Gastroesophageal sphincter (tissue), 4 donors: ENCODE data around the gene FZR1. TPM values are rescaled to one million over a fixed set of nuclear protein-coding genes. Genes with fewer than 3 reads are reported as not detected.
"Not testable (repeated sequence)": the region's sequence is repeated elsewhere in the genome, so short reads cannot be mapped to it uniquely, and the experiment has no call there.

Source experiments
- ATAC-seq: fragments of 150-250 bp; one replicate; pipeline ENCODE4 v1.9.1; 2016; ENCODE audit warnings: mild to moderate bottlenecking, moderate library complexity
- H3K27ac ChIP-seq, 4 donors: fragments of 200-600 bp; sonication (generic) in 3 of 4; 1 replicate in 3 of 4; 2 replicates in 1 of 4; pipeline ENCODE4 v1.5.1; 2016 to 2019
- H3K27me3 ChIP-seq: fragments of 200-600 bp; sonication (generic); one replicate; pipeline ENCODE4 v1.5.1; 2019
- H3K36me3 ChIP-seq, 2 donors: fragments of 200-600 bp; sonication (generic); one replicate each; pipeline ENCODE4 v1.5.1; 2019; ENCODE audit warnings: control low read depth in 1 of 2
- H3K4me1 ChIP-seq, 3 donors: fragments of 200-600 bp; sonication (generic); 1 replicate in 2 of 3; 2 replicates in 1 of 3; pipeline ENCODE4 v1.5.1; 2016 to 2019; ENCODE audit warnings: control low read depth in 2 of 3
- H3K4me3 ChIP-seq, 2 donors: fragments of 200-600 bp; sonication (generic); one replicate each; pipeline ENCODE4 v1.5.1; 2019; ENCODE audit warnings: mild to moderate bottlenecking in 1 of 2, moderate library complexity in 1 of 2
- H3K9me3 ChIP-seq, 3 donors: fragments of 200-600 bp; sonication (generic); one replicate each; pipeline ENCODE4 v1.5.1; 2017 to 2019; ENCODE audit warnings: control low read depth in 2 of 3
- CTCF ChIP-seq, 4 experiments: fragments of 200-600 bp in 2 of 4; fragments of 450-650 bp in 2 of 4; sonication (generic) in 1 of 4; IDR thresholded peaks; one replicate each; pipeline ENCODE4 v1.5.1; 2017 to 2019; ENCODE audit warnings: antibody characterized with exemption in 4 of 4, mild to moderate bottlenecking in 2 of 4, moderate library complexity in 2 of 4
- EP300 ChIP-seq: sonication (generic); formaldehyde crosslinking; IDR thresholded peaks from one replicate; pipeline ENCODE4 v1.6.1; 2017; ENCODE audit warnings: antibody characterized with exemption, mild to moderate bottlenecking
- POLR2A ChIP-seq, 2 donors: fragments of 450-650 bp; IDR thresholded peaks; one replicate each; pipeline ENCODE4 v1.6.1; 2017; ENCODE audit warnings: antibody characterized with exemption in 2 of 2, mild to moderate bottlenecking in 2 of 2, moderate library complexity in 1 of 2
- POLR2AphosphoS5 ChIP-seq: sonication (generic); formaldehyde crosslinking; IDR thresholded peaks from one replicate; pipeline ENCODE4 v1.6.1; 2017; ENCODE audit warnings: antibody characterized with exemption
- WGBS, 2 donors: methylation state at CpG; one replicate each; pipeline ENCODE4 v1.1.5; 2018; ENCODE audit warnings: low coverage in 1 of 2; 5-methylcytosine and 5-hydroxymethylcytosine counted together
- total RNA-seq, 4 donors: library from RNA; depleted of rRNA; stranded (reverse); fragments of >200 nt; gene quantifications; one replicate each; pipeline ENCODE4 v1.1.0, GENCODE V29; 2016

FZR1 gene
- total RNA-seq, 4 donors from 2014 or later, result 17.6 to 32.9 (median 23.0) TPM

DNA sequence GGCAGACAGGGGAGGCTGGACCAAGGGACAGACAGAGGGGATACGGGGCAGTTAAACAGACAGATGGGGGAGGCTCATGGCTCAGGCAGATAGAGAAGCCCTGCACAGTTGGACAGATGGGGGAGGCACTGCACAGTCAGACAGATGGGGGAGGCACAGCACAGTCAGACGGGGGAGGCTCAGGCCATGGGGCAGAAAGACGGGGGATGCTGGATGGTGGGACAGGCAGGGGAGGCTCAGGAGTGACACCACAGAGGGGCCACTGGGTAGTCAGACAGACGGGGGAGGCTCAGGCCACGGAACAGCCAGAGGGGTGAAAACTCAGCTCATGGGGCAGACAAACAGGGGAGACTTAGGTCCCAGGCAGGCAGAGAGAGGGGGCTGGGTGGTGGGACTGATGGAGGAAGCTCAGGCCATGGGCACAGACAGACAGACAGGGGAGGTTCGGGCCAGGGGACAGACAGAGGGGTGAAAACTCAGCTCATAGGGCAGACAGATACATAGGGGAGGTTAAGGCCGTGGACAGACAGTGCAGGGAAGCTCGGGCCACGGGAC, 50.4 kb downstream of the FZR1 start:
- Histone ChIP-seq H3K27me3 (no peaks in the 10 kb centered on the region), H3K27ac (peak overlapping the region in 2 of 4 donors; percentile 85 to 88), H3K4me3 (peak overlapping the region; percentile 89 to 97), H3K9me3 (no peaks in the 10 kb centered on the region), H3K4me1 (peaks cover 0 to 52% (median 13%) of the 10 kb centered on the region in 3 donors), H3K36me3 (no peaks in the 10 kb centered on the region)
- WGBS, 2 donors, result 5 to 10% methylated on average over 4 to 9 of the region's 9 CpGs
- no peak for ATAC-seq
- no peak for TF ChIP-seq POLR2AphosphoS5

- Histone ChIP-seq H3K27me3 (no peaks in the 10 kb centered on the region), H3K4me1 (peaks cover 0 to 52% (median 13%) of the 10 kb centered on the region in 3 donors), H3K4me3 (peak overlapping the region; percentile 89 to 97), H3K36me3 (no peaks in the 10 kb centered on the region), H3K27ac (peak overlapping the region in 3 of 4 donors; percentile 85 to 88 (median 87)), H3K9me3 (no peaks in the 10 kb centered on the region)
- peak; percentile 8 for ATAC-seq
- TF ChIP-seq POLR2A (IDR thresholded peaks at IDR 0.05), result no peak
- TF ChIP-seq CTCF (IDR thresholded peaks at IDR 0.05), result peak in 3 of 4 experiments; percentile 14 to 37 (median 25)
- WGBS, 2 donors, result 0% methylated on average over 4 to 5 of the region's 60 CpGs
Measured at GRCh38 chr19:3556978-3557460, 50.9 kb downstream of the FZR1 start.

- H3K27ac ChIP-seq, result peak within 1 kb of the TSS; percentile 20 to 88 (median 86)
- H3K9me3 ChIP-seq, result no peaks in the 10 kb centered on the region
- H3K4me1 ChIP-seq, result peaks cover 0 to 50% (median 13%) of the 10 kb centered on the region in 3 donors
- WGBS, 2 donors, result 0% methylated on average over 7 of the region's 81 CpGs; no CpG with 5 or more reads in 1 of the 2 donors
- no peaks in the 10 kb centered on the region for H3K36me3 ChIP-seq
- no peaks in the 10 kb centered on the region for H3K27me3 ChIP-seq
- peak within 1 kb of the TSS; percentile 89 to 97 for H3K4me3 ChIP-seq
- peak; percentile 66 to 70 for TF ChIP-seq POLR2A (IDR thresholded peaks at IDR 0.05)
- TF ChIP-seq CTCF (IDR thresholded peaks at IDR 0.05), result no peak
- no peak for TF ChIP-seq EP300
- peak; percentile 43 for TF ChIP-seq POLR2AphosphoS5
- peak; percentile 98 for ATAC-seq
Measured at GRCh38 chr19:3557461-3558248, 51.5 kb downstream of the FZR1 start, which contains the start of gene MFSD12. MFSD12 (minus strand) TSS chr19:3557586; CDS start chr19:3557403, 183 bp downstream.

DNA sequence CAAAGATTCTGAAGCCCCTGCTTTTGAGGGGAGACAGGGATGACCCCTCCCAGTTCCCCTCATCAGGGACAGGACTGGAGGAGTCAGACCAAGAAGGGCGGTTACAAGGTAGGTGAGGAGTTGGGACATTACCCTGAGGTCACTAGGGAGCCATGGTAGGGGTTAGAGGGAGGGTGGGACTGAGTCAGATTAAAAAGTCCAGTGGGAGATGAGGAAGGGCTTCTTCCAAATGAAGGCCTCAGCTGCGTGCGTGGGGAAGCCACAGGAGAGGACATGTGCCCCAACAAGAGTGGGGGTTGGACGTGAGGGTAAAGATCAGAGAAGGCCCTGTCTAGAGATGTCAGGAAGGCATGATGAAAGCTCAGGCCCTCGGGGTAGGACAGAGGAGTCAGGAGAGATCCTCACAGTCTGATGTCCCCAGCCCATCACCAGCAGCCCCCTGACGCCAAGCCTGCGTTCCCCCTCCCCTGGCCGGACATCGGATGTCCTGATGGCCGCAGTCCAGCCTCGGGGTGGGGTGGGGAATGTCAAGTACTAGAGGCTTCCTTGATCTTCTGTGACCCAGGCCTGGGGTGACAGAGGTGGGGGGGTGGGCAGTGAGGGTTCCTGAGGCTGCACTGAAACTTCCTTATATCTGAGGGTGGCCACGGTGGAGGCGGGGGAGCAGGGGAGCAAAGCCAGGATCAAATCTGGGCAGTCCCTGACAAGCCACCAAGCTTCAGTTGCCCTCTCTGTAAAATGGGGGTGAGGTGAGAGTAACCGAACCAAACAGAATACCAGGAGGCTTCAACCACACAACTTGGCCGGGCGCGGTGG, 57.8 kb downstream of the FZR1 start:
- 86 to 92% methylated on average over 5 to 8 of the region's 17 CpGs for WGBS, 2 donors
- no peak for ATAC-seq
- H3K27me3 ChIP-seq, result no peaks in the 10 kb centered on the region
- H3K27ac ChIP-seq, result no peak overlapping the region
- H3K4me3 ChIP-seq, result no peak overlapping the region
- H3K9me3 ChIP-seq, result no peaks in the 10 kb centered on the region
- H3K4me1 ChIP-seq, result no peaks in the 10 kb centered on the region
- TF ChIP-seq POLR2A (IDR thresholded peaks at IDR 0.05), result no peak
- no peak for TF ChIP-seq EP300
- no peak for TF ChIP-seq POLR2AphosphoS5
- no peak for TF ChIP-seq CTCF (IDR thresholded peaks at IDR 0.05)
- no peaks in the 10 kb centered on the region for H3K36me3 ChIP-seq

GRCh38 chr19:3565139-3565538, 59.0 kb downstream of the FZR1 start:
- H3K9me3 ChIP-seq, result no peaks in the 10 kb centered on the region
- no peak for ATAC-seq

GRCh38 chr19:3570042-3570441, 63.9 kb downstream of the FZR1 start:
- not testable (repeated sequence) for H3K27ac ChIP-seq, H3K36me3 ChIP-seq, H3K27me3 ChIP-seq, H3K9me3 ChIP-seq, ATAC-seq, H3K4me3 ChIP-seq
- 76 to 85% methylated on average over 5 to 11 of the region's 11 CpGs for WGBS, 2 donors
- H3K4me1 ChIP-seq, result peaks cover 0 to 34% (median 12%) of the 10 kb centered on the region in 3 donors

More at GRCh38 chr19:3565139-3565538, 59.0 kb downstream of the FZR1 start:
- Histone ChIP-seq H3K4me3 (no peak overlapping the region), H3K27ac (no peak overlapping the region), H3K4me1 (no peaks in the 10 kb centered on the region), H3K36me3 (no peaks in the 10 kb centered on the region), H3K27me3 (no peaks in the 10 kb centered on the region)
- 60 to 80% methylated on average over 1 to 2 of the region's 19 CpGs for WGBS, 2 donors
- TF ChIP-seq CTCF (IDR thresholded peaks at IDR 0.05), result no peak
